ENCODE measurements around the gene VBP1.

GRCh38 chrX:155247497-155247896, 31.2 kb downstream of the VBP1 start:
- TF ChIP-seq, protein P1, sequence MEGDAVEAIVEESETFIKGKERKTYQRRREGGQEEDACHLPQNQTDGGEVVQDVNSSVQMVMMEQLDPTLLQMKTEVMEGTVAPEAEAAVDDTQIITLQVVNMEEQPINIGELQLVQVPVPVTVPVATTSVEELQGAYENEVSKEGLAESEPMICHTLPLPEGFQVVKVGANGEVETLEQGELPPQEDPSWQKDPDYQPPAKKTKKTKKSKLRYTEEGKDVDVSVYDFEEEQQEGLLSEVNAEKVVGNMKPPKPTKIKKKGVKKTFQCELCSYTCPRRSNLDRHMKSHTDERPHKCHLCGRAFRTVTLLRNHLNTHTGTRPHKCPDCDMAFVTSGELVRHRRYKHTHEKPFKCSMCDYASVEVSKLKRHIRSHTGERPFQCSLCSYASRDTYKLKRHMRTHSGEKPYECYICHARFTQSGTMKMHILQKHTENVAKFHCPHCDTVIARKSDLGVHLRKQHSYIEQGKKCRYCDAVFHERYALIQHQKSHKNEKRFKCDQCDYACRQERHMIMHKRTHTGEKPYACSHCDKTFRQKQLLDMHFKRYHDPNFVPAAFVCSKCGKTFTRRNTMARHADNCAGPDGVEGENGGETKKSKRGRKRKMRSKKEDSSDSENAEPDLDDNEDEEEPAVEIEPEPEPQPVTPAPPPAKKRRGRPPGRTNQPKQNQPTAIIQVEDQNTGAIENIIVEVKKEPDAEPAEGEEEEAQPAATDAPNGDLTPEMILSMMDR (IDR thresholded peaks at IDR 0.05) = no peak
- TF ChIP-seq, protein P2, sequence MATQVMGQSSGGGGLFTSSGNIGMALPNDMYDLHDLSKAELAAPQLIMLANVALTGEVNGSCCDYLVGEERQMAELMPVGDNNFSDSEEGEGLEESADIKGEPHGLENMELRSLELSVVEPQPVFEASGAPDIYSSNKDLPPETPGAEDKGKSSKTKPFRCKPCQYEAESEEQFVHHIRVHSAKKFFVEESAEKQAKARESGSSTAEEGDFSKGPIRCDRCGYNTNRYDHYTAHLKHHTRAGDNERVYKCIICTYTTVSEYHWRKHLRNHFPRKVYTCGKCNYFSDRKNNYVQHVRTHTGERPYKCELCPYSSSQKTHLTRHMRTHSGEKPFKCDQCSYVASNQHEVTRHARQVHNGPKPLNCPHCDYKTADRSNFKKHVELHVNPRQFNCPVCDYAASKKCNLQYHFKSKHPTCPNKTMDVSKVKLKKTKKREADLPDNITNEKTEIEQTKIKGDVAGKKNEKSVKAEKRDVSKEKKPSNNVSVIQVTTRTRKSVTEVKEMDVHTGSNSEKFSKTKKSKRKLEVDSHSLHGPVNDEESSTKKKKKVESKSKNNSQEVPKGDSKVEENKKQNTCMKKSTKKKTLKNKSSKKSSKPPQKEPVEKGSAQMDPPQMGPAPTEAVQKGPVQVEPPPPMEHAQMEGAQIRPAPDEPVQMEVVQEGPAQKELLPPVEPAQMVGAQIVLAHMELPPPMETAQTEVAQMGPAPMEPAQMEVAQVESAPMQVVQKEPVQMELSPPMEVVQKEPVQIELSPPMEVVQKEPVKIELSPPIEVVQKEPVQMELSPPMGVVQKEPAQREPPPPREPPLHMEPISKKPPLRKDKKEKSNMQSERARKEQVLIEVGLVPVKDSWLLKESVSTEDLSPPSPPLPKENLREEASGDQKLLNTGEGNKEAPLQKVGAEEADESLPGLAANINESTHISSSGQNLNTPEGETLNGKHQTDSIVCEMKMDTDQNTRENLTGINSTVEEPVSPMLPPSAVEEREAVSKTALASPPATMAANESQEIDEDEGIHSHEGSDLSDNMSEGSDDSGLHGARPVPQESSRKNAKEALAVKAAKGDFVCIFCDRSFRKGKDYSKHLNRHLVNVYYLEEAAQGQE (IDR thresholded peaks at IDR 0.05; ENCODE audit: low read depth, low read length) = no peak
- TF ChIP-seq JUND (IDR thresholded peaks at IDR 0.05) (no peak), EP300 (IDR thresholded peaks at IDR 0.05; ENCODE audit: borderline replicate concordance in 1 of 2, low read depth in 1 of 2, low read length in 1 of 2) (no peak), TAF1 (IDR thresholded peaks at IDR 0.05; ENCODE audit: borderline replicate concordance, low read depth, low read length) (no peak), NRF1 (IDR thresholded peaks at IDR 0.05; ENCODE audit: low read depth, low read length) (no peak)
